Stimulated activated CD8-positive, alpha-beta memory T cell treated with anti-CD3 and anti-CD28 coated beads, Interleukin-12 subunit alpha, Interleukin-12 subunit beta, amount 100 ng/mL, for 24 hours (primary cell): ENCODE results near the gene KCTD10.

Experiments
- DNase-seq: peaks from one replicate; pipeline ENCODE4 v3.0.0-alpha.2; 2020; ENCODE audit errors: extremely low read depth

Gene KCTD10

DNA sequence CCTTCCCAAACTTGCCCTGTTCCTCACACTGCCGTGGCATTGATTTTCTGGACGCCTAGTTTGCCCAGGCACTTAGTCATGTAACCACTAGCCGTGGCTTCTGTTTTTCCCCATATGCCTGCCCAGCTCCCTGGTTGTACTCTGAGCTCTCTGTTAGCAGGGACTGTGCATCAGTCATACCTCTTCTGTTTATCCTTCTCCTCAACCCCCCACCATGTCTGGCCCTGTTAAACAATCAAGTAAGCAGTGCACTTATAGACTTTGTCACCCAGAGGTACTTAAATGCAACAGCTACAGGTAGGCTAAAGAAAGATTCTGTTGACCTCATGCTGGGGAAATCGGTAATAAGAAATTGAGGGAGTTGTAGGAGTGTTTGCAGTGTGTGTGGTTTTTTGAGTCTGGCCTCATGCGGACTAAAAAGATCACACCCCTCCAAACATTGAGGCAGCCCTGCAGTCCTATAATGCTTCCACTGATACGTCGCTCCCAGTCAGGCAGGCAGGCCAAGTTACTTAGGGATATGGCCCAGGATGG, 17.3 kb upstream of the KCTD10 start:
- DNase-seq, result no peak

DNA sequence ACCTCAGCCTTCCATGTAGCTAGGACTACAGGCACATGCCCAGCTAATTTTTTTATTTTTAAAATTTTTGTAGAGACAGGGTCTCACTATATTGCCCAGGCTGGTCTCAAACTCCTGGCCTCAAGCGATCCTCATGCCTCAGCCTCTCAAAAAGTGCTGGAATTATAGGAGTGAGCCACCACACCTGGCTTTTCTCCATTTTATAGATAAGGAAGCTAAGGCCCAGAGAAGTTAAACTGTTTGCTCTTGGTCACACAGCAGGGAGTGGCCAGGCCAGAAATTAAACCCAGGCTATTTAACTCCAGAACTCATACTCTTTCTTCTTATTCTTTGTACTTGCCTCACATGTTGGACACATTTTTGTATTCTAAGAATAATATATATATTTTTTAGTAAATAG, 16.8 kb upstream of the KCTD10 start:
- no peak for DNase-seq

DNA sequence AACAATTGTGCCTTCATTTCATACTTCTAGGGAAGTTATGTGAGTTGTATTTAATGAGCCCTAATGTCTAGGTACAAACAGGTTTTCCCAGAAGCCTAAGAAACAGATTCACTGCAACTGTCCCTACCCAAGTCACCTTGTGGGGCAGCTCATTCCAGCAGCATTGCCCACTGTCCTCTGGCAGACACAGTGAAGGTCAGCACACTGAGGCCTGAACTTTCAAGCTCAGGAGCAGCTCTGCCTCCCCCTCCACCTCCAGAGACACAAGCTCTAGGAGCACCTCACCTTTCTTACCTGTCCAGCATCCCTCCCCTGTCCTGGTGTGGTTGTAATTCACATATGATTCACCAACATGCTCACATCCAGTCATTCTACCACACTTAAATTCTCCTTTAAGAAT, 16.0 kb upstream of the KCTD10 start:
- no peak for DNase-seq

DNA sequence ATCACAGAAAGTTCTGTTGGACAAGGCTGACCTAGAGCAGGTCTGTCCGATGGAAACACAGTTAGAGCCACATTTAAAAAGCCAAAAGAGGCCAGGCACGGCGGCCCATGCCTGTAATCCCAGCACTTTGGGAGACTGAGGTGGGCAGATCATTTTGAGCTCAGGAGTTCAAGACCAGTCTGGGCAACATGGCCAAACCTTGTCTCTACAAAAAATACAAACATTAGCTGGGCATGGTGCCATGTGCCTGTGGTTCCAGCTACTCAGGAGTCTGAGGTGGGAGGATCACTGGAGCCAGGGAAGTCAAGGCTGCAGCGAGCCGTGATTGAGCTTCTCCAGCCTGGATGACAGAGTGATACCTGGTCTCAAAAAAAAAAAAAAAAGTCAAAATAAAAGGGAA, 15.3 kb upstream of the KCTD10 start:
- no peak for DNase-seq

DNA sequence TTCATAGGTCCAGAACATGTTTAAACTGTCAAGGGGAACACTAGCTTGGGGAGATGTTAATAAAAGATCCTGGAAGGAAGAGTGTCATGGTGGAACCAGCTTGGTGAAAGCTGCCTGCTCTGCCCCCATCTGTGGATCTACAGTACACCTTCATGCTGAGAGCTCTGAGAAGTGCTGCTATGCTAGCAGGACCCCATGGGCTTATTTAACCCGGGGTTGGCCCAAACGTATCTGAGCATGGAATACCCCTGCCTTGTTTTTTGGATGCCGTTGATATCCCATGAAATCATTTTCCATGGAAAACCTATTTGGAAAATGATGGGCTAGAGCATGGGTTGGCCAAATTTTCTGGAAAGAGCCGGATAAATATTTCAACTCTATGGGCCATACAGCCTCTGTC, 14.6 kb upstream of the KCTD10 start:
- no peak for DNase-seq

DNA sequence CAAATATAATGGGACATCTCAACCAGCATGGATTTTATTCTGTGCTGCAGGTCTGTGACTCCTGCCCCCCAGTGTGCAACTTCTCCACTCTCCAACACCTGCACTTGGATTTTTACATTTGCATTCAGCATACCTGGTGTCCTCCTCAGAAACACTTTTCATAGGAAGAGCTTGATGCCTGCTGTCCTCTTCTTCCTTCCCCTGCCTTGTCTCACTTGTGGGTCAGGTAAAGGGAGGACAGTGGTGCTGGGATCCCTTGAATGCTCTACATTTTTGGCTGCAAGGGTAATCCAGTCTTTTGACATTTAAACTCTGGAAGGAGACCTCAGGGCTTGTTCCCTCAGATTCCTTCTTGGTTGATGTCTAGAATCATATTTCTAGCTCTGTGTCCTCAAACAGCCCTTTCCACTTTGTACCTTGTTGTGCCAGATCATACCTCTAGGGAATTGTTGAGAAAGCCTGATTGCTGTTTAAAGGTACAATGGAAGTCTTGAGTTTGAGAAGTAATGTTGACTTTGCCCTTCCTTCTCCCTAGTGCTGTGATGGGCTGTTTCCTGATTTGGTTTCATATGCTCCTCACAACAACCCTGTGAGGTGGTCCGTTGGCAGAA, 13.0 kb upstream of the KCTD10 start:
- no peak for DNase-seq

DNA sequence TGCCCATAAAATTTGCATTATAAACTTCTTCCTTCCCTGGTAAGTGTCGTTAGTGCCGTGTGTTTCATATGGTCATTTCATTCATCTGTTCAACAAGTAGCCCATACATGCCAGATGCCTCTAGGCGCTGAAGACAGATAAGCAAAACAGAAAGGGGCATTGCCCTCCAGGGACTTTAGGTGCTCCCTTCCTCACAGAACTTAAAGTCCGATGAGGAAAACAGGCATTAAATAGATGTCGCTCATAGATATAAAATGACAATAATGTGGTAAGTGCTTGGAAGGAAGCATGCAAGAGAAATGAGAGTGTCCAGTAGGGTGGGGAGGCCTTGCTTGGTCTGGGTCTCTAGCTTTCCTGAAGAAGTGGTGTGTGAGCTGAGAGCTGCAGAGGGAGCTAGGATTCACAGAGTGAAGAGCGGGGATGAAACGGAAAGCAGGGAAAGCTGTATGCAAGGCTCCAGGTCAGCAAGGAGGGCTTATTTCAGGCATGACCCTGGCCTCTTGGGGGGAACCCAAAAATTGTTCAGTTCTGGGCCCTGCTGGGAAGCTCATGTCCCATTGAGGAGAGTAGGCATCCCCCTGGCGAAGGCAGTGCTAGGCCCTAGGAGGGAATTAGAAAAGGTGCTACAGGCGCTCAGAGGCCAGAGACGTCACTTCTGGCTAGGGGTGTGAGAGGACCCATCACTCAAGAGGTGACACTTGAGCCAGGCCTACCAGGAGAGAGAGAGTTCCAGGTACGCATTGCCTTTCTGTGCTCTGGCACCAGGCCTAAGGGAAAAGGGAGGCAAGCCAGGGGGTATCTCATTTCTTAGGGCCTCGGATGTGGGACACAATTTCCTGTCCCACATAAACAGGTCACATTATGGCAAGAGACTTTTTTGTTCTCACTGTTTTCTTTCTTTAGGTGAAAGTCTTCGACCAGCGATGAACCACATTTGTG, 12.2 kb upstream of the KCTD10 start:
- DNase-seq, result no peak

DNA sequence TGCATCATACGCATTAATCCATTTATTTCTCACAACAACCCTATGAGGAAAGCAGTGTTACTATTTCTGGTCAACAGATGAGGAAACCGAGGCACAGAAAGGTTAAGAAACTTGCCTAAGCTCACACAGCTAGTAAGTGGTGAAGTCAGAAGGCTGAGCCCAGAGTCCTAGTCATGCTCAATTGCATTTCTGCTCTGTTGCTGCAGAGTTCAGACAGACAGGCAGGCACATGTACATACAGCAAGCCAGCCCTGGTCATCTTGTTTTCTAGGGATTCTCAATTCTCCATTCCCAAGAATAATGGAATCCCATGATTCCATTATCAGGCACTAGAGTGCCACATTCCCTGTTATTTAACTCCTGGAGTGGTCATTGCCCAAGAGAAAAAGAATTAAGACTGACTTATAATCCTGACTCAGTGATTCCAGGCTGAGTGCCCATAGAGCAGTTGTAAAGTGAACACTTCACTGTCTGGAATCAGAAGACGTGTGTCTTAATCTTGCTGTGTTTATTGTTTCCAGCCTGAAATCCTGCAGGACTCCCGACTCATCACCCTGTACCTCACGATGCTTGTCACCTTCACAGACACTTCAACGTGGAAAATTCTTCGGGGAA, 11.1 kb upstream of the KCTD10 start:
- no peak for DNase-seq

DNA sequence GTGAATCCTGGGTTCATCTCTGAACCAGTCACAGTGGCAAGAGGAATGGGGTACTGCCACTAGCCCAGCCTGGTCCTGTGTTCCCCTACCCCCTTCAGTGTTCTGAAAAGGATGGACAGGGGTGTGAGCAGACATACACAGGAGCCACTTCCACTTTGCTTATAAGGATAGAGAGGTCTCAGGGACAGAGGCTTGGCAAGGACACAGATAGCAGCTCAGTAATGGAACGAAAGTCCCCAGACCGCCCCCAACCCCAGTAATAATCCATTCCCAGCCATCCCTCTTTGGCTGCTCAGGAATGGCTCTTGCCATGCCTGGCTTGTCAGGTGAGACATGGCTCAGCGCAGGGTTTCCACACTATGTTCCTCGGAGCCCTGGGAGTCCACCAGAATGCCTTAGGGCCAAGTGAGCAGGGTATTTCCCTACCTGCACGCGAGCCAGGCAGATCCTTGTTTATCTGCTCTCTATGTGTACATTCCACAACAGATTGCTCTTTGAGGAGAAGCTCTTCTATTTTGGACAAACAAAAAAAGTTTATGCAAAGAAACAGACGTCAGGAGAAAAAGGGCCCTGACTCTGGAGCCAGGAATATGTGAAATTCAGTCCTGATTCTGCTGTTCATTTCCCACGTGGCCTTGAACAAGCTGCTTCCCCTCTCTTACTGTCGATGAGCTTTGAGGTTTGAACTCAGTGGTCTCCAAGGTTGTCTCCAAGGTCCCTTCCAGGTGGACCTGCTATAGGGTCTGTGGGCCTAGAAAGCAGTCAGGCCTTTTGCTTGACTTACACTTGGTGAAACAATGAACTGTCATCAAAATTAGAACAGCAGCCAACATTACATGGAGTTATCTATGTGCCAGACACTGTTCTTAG, 10.3 kb upstream of the KCTD10 start:
- DNase-seq, result no peak

DNA sequence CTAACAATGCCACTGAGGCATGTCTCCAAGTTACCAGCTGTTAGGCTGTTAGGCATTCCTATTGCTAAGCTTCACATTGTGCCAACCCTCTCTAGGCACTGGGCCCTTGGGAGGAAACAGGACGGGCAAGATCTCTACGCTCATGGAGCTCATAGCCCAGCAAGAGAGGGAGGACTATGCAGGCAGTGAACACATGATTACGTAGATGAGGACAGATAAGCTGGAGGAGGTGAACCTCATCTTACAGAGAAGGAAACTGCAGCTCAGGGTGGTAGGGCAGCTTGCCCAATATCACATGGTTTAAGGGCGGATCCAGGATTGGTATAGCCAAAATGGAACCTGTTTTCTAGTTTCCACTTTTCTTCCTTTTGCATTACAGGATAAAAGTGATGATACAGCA, 8.1 kb upstream of the KCTD10 start:
- DNase-seq, result no peak

DNA sequence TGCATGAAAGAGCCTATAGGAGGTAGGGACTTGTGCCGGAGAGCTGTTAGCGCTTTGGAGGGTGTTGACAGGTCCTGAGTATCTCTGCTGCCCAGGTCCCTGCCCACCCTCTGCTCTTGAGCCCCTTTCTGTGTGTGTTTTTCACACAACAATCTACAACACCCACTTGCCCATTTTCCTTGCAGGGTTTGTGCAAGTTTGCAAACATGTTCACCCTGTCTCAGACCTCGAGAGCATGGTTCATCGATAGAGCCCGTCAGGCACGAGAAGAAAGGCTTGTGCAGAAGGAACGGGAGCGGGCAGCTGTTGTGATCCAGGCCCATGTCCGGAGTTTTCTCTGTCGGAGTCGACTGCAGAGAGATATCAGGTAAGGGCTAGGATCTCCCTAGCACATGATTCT, 6.2 kb upstream of the KCTD10 start:
- DNase-seq, result no peak

DNA sequence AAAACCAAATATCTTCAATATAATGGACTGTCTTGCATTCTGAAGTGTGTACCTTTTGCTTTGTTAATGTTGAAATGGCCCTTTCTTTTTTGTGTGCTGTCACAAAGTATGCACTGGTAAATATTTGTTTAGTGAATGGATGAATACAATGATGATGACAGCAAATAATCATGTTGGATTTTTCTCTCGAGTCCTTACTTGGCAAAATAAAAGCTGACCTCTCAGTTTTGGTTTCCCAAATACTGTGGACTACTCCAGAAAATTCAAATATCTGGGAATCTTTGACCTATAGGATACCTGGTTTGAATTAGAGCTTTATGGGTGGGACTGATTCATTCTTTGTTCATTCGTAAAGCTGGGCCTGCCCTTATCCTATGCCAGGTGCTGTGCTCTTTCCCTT, 5.8 kb upstream of the KCTD10 start:
- no peak for DNase-seq

DNA sequence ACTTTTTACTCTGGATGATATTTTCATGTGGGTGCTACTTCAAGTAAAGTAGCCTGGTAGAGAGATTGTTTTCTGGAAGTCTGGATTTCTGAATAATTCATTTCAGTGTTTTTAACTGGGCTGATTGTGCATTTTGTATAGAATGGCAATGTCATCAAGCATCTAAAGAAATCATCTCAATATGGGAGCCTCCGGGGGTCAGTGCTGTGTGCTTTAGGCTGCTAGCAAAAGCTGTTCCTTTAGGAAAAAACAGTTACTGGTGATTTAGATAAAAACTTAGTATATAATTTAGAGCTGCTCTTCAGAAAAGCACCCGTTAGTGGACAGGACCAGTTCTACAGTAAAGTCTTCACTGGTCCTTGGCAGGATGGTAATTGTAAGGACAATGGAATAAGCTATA, 5.4 kb upstream of the KCTD10 start:
- DNase-seq, result no peak

DNA sequence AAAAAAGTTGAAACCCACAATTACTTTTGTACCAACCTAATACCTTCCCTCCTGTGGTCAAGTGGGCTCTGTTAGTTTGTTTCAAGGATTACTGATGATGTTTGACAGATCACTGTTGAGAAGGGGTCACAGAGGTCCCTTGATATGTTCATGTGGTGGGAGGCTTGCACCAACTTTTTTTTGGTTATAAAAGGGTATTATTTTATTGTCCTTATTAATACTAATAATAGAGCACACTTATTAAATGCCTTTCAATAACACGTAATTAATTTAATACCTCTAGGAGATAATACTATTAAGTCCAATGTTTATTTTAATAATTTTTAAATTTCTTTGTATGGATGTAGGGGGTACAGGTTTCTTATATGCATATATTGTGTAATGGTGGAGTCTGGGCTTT, 4.8 kb upstream of the KCTD10 start:
- DNase-seq, result no peak

DNA sequence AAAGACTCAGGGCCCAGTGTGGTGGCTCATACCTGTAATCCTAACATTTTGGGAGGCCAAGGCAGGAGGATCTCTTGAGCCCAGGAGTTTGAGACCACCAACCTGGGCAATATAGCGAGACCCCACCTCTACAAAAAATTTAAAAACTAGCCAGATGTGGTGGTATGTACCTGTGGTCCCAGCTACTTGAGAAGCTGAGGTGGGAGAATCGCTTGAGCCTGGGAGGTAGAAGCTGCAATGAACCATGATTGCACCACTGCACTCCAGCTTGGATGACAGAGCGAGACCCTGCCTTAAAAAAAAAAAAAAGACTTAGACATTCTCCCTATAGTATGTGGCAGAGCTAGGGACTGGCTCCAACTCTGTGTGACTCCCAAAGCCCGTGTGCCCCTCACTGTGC, 3.3 kb upstream of the KCTD10 start:
- DNase-seq, result no peak

DNA sequence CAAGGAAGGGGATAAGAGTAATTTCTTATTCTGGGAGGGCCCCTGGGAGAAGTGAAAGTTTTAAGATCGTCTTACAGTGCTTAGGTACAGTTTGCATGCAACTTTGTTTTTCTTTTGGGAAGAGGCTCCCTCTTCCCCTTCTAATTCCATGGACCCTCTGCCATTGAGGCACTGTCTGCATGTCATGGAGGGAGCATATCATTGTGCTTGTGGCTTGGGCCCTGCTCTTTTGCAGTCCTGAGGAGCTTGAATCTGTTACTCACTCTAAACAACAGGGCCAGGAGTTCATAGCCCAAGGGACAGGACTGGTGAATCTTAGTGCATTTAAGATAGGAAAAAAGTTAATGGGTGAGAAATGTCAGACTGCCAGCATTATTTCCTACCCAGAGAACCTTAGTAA, 2.7 kb upstream of the KCTD10 start:
- no peak for DNase-seq

DNA sequence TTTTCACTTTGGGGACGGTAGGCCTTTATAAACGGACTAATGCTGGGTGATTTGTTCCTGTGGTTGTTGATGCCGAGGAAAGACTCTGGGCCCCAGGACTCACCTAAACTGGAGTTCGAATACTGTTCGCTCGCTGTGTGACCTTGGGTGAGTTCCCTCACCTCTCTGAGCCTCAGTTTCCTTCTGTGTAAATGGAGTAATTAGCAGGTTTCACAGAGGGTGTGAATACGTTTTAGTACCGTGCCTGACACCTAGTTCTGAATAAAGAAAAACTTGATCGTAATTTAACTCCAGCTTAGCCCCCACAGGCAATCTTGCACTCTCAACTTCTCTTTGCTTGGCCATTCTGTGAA, 839 bp upstream of the KCTD10 start:
- DNase-seq, result no peak

DNA sequence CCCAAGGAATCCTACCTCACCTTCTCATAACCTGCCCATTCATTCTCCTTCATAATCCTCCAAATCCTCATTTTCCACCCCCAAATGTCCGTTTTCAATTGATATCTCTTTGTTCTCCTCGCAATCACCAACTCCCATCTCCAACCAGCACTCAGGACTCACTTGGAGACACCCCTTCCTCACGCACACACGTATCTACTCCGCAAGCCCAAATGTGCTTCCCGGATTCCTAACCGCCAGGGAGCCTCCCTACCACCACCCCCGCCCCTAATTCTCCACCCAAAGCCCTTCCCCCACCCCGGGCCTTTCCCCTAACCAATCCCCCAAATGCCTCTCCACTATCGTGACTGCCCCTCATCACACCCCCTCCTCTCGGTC, 304 bp downstream of the KCTD10 start:
- no peak for DNase-seq

DNA sequence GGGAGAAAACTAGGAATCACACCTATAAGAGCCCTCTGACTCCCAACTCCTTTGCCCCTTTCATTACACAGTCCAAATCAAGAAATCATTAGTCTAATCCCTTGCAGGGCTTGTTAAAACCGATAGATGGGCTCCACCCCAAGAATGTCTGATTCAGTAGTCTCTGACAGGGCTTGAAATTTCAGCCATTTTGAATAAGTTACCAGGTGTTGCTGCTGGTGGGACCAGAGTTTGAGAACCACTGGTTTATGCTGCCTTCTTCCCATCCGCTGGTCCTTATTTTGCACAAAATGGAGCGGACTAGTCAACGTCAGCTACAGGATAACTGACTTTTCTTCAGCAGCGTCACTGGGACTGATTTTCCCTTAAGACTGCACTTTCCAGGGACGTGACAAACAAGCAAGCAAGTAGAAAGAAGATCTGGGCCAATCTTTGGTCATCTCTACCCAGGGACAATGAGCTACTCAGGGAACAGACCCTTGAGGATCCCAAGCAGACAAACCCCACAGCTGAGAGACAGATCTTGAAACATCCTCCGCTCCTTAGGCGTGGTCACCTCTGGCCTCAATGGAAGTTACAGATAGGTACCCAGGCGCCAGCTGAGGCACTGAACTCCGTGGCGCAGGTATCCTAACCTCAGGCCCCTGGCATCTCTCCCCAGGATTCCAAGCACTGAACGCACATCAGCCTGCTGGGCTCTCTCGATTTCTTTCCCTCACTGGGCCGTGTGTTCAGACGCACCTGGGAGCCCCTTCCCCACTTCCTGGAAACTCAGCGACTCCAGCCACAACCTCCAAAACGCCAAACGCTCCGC, 900 bp downstream of the KCTD10 start:
- DNase-seq, result no peak

DNA sequence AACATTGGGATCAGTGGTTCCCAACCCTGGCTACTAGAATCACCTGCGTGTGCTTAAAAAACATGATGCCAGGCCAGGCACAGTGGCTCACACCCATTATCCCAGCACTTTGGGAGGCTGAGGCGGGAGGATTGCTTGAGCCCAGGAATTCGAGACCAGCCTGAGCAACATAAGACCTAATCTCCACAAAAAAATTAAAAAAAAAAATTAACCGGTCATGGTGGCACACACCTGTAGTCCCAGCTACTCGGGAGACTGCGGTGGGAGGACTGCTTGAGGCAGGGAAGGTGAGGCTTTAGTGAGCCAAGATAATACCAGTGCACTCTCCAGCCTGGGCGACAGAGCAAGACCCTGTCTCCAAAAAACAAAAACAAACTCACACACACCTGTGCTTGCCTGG, 2.0 kb downstream of the KCTD10 start:
- DNase-seq, result no peak
